Neural cell (in vitro differentiated cells): ENCODE measurements around the gene PIGL. TPM values are rescaled to one million over a fixed set of nuclear protein-coding genes. Genes with fewer than 3 reads are reported as not detected.

Source experiments
- H2AFZ ChIP-seq: fragments of 200-600, 300-800 bp; sonication (generic), shearing (Covaris generic); 2 replicates; pipeline ENCODE4 v1.6.0; 2014; ENCODE audit warnings: low read depth, mild to moderate bottlenecking, antibody characterized with exemption, low read length, moderate library complexity
- H3F3A ChIP-seq: fragments of 200-600 bp; shearing (Covaris generic); 2 replicates; pipeline ENCODE4 v1.6.1; 2016; ENCODE audit warnings: mild to moderate bottlenecking, moderate library complexity, mixed read lengths, antibody characterized with exemption, low read length; ENCODE audit not compliant: insufficient read depth, poor library complexity, severe bottlenecking
- H3K27ac ChIP-seq: fragments of 200-600, 300-800 bp; sonication (generic), shearing (Covaris generic); 2 replicates; pipeline ENCODE4 v1.5.1; 2014; ENCODE audit warnings: mild to moderate bottlenecking, low read length, moderate library complexity
- H3K27me3 ChIP-seq: fragments of 300-800, 200-600 bp; sonication (generic), shearing (Covaris generic); 2 replicates; pipeline ENCODE4 v1.6.0; 2014; ENCODE audit warnings: mild to moderate bottlenecking, low read depth, low read length, moderate library complexity; ENCODE audit not compliant: insufficient read depth
- H3K36me3 ChIP-seq: fragments of 300-800, 200-600 bp; sonication (generic), shearing (Covaris generic); 2 replicates; pipeline ENCODE4 v1.5.1; 2014; ENCODE audit warnings: mild to moderate bottlenecking, antibody characterized with exemption, low read length, moderate library complexity; ENCODE audit not compliant: insufficient read depth
- H3K4me2 ChIP-seq: fragments of 300-800, 200-600 bp; sonication (generic), shearing (Covaris generic); 2 replicates; pipeline ENCODE4 v1.6.0; 2014; ENCODE audit warnings: mild to moderate bottlenecking, low read length
- H3K4me3 ChIP-seq: fragments of 300-800, 200-600 bp; sonication (generic), shearing (Covaris generic); 2 replicates; pipeline ENCODE4 v1.5.1; 2014; ENCODE audit warnings: mild to moderate bottlenecking, low read length, moderate library complexity
- H3K79me2 ChIP-seq: fragments of 200-600 bp; shearing (Covaris generic); replicated peaks from 2 replicates; pipeline ENCODE4 v1.6.0; 2014; ENCODE audit warnings: mild to moderate bottlenecking, low read length, moderate library complexity; ENCODE audit not compliant: insufficient read depth
- H3K9ac ChIP-seq: fragments of 300-800, 200-600 bp; sonication (generic), shearing (Covaris generic); 2 replicates; pipeline ENCODE4 v1.6.1; 2016; ENCODE audit warnings: mild to moderate bottlenecking, low read length, mixed read lengths
- H3K9me2 ChIP-seq: fragments of 200-600 bp; shearing (Covaris generic); 2 replicates; pipeline ENCODE4 v1.6.1; 2016; ENCODE audit warnings: mild to moderate bottlenecking, low read length, mixed read lengths; ENCODE audit not compliant: insufficient read depth
- H3K9me3 ChIP-seq: fragments of 200-600, 300-800 bp; sonication (generic), shearing (Covaris generic); 2 replicates; pipeline ENCODE4 v1.6.1; 2016; ENCODE audit warnings: mild to moderate bottlenecking, mixed run types, low read length, moderate library complexity, mixed read lengths
- H4K20me1 ChIP-seq: fragments of 200-600 bp; shearing (Covaris generic); 2 replicates; pipeline ENCODE4 v1.6.1; 2016; ENCODE audit warnings: mild to moderate bottlenecking, mixed run types; ENCODE audit not compliant: insufficient read depth
- EP300 ChIP-seq: fragments of 450-650 bp; conservative IDR thresholded peaks from 2 replicates; pipeline ENCODE4 v1.6.1; 2014; ENCODE audit warnings: antibody characterized with exemption, mild to moderate bottlenecking, moderate library complexity; ENCODE audit not compliant: poor library complexity, severe bottlenecking
- MXI1 ChIP-seq: fragments of 450-650 bp; conservative IDR thresholded peaks from 2 replicates; pipeline ENCODE4 v1.6.1; 2014; ENCODE audit warnings: antibody characterized with exemption, mild to moderate bottlenecking; ENCODE audit not compliant: poor library complexity, severe bottlenecking
- POLR2AphosphoS5 ChIP-seq: IDR thresholded peaks from 2 replicates; pipeline ENCODE4 v1.6.1; 2012
- RAD21 ChIP-seq: fragments of 450-650 bp; conservative IDR thresholded peaks from 2 replicates; pipeline ENCODE4 v1.6.1; 2014; ENCODE audit warnings: antibody characterized with exemption, mild to moderate bottlenecking, moderate library complexity
- TAF1 ChIP-seq: IDR thresholded peaks from 2 replicates; pipeline ENCODE4 v1.6.1; 2012; ENCODE audit warnings: low read depth
- polyA plus RNA-seq: library from polyadenylated mRNA; depleted of rRNA; stranded (reverse); fragments of >200 nt; gene quantifications from 2 replicates; pipeline ENCODE4 v1.2.3, GENCODE V29; 2014
- TF ChIP-seq, protein P1 (sequence below): IDR thresholded peaks from 2 replicates; pipeline ENCODE4 v1.6.1; 2012; ENCODE audit warnings: borderline replicate concordance
- TF ChIP-seq, protein P2 (sequence below): fragments of 450-650 bp; IDR thresholded peaks from 2 replicates; pipeline ENCODE4 v1.5.1; 2014; ENCODE audit warnings: antibody characterized with exemption, mild to moderate bottlenecking, moderate library complexity; ENCODE audit not compliant: poor library complexity, severe bottlenecking

Gene PIGL
- polyA plus RNA-seq, 1 donor from 2014 or later, result 75.5 TPM

DNA sequence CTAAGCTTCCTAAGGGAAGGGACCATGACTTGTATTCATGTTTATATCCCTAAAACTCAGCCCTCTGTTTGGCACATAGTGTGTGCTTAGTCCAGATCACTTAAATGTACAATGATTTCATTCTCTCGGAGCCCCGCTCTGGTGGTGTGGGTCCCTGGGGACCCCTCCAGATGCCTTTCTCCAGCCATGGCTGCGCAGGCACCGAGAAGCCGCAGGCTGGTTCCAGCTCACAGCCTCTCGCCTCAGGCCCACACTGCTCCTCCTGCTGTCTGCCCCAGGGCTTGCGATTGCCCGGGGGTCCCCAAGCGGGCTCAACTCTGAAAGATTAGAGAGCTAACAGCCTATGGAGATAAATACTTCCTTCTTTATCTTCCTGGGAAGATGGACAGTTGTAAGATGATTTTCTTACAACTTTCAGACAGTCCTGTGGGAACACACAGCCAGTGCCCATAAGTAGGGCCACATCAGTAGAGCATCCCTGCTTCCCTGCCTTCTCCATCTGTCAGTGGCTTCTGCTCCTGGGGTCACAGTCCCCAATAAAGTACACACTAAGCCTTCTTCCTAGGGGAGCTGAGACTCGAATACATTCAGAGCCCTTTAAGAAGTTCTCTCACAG lies 70.0 kb downstream of the PIGL start (continued):
- TF ChIP-seq, protein P1, sequence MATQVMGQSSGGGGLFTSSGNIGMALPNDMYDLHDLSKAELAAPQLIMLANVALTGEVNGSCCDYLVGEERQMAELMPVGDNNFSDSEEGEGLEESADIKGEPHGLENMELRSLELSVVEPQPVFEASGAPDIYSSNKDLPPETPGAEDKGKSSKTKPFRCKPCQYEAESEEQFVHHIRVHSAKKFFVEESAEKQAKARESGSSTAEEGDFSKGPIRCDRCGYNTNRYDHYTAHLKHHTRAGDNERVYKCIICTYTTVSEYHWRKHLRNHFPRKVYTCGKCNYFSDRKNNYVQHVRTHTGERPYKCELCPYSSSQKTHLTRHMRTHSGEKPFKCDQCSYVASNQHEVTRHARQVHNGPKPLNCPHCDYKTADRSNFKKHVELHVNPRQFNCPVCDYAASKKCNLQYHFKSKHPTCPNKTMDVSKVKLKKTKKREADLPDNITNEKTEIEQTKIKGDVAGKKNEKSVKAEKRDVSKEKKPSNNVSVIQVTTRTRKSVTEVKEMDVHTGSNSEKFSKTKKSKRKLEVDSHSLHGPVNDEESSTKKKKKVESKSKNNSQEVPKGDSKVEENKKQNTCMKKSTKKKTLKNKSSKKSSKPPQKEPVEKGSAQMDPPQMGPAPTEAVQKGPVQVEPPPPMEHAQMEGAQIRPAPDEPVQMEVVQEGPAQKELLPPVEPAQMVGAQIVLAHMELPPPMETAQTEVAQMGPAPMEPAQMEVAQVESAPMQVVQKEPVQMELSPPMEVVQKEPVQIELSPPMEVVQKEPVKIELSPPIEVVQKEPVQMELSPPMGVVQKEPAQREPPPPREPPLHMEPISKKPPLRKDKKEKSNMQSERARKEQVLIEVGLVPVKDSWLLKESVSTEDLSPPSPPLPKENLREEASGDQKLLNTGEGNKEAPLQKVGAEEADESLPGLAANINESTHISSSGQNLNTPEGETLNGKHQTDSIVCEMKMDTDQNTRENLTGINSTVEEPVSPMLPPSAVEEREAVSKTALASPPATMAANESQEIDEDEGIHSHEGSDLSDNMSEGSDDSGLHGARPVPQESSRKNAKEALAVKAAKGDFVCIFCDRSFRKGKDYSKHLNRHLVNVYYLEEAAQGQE, result no peak

DNA sequence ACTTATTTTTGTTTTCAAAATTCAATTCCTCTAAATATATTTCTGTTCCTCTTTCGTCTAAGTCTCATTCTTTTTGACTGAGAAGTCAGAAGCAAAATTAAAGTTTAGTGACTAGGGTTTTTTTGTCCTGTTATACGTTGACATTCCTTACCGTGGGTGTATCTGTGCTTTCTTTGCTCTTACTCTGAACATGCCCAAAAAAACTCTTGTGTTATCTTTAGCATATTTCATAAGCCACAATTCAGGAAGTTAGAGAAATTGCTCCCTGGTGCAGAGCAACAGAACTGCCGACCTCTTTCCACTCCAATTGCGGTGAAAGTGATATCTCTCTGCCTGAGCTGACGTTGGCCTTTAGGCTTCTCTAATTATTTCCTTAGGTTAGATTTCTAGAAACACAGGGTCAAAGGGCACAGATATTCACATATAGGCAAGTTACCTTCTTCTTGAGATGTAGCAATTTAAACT lies 70.6 kb downstream of the PIGL start:
- Histone ChIP-seq H3K27ac (no peak overlapping the region), H3K9me3 (no peaks in the 10 kb centered on the region), H4K20me1 (no peaks in the 10 kb centered on the region), H3K36me3 (no peaks in the 10 kb centered on the region), H3K4me3 (no peak overlapping the region), H2AFZ (no peak overlapping the region), H3K9ac (no peak overlapping the region), H3K27me3 (no peaks in the 10 kb centered on the region), H3K9me2 (no peaks in the 10 kb centered on the region), H3K79me2 (no peaks in the 10 kb centered on the region), H3F3A (no peaks in the 10 kb centered on the region), H3K4me2 (no peak overlapping the region)
- TF ChIP-seq, protein P1, result no peak
- TF ChIP-seq RAD21, result no peak
- no peak for TF ChIP-seq POLR2AphosphoS5
- no peak for TF ChIP-seq TAF1
- TF ChIP-seq, protein P2, sequence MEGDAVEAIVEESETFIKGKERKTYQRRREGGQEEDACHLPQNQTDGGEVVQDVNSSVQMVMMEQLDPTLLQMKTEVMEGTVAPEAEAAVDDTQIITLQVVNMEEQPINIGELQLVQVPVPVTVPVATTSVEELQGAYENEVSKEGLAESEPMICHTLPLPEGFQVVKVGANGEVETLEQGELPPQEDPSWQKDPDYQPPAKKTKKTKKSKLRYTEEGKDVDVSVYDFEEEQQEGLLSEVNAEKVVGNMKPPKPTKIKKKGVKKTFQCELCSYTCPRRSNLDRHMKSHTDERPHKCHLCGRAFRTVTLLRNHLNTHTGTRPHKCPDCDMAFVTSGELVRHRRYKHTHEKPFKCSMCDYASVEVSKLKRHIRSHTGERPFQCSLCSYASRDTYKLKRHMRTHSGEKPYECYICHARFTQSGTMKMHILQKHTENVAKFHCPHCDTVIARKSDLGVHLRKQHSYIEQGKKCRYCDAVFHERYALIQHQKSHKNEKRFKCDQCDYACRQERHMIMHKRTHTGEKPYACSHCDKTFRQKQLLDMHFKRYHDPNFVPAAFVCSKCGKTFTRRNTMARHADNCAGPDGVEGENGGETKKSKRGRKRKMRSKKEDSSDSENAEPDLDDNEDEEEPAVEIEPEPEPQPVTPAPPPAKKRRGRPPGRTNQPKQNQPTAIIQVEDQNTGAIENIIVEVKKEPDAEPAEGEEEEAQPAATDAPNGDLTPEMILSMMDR, result no peak
- TF ChIP-seq MXI1, result no peak
- no peak for TF ChIP-seq EP300
